ENCODE results near the gene KRTAP10-12.
"Not testable (repeated sequence)": the region's sequence is repeated elsewhere in the genome, so short reads cannot be mapped to it uniquely, and the experiment has no call there.

- not testable (repeated sequence) for TF ChIP-seq CTCF (IDR thresholded peaks at IDR 0.05; ENCODE audit: low read depth, low read length); EZH2phosphoT487 (IDR thresholded peaks at IDR 0.05; ENCODE audit: low read depth)
Measured at GRCh38 chr21:44689740-44690139, 7.2 kb upstream of the KRTAP10-12 start.
